H9 (cell line): ENCODE measurements around the gene ADAMTS17. TPM values are rescaled to one million over a fixed set of nuclear protein-coding genes. Genes with fewer than 3 reads are reported as not detected.

Experiments used
- DNase-seq: peaks from one replicate; pipeline ENCODE4 v3.0.0-alpha.2; 2017
- H2AFZ ChIP-seq: one replicate; pipeline ENCODE4 v1.6.1; 2013; ENCODE audit warnings: mild to moderate bottlenecking, low read length, control low read depth, moderate library complexity
- H2AK5ac ChIP-seq: 2 replicates; pipeline ENCODE4 v1.6.1; 2013; ENCODE audit warnings: low read length, control low read depth, mixed read lengths; ENCODE audit not compliant: insufficient read length
- H2BK120ac ChIP-seq: one replicate; pipeline ENCODE4 v1.6.1; 2013; ENCODE audit warnings: low read depth, mild to moderate bottlenecking, low read length, control low read depth, inconsistent platforms; ENCODE audit not compliant: poor library complexity, severe bottlenecking
- H2BK12ac ChIP-seq: 2 replicates; pipeline ENCODE4 v1.6.1; 2013; ENCODE audit warnings: low read length, control low read depth, mixed read lengths, low read depth; ENCODE audit not compliant: insufficient read length
- H2BK15ac ChIP-seq: 2 replicates; pipeline ENCODE4 v1.6.1; 2013; ENCODE audit warnings: low read depth, low read length, control low read depth
- H2BK20ac ChIP-seq: one replicate; pipeline ENCODE4 v1.6.1; 2013; ENCODE audit warnings: low read depth, mild to moderate bottlenecking, low read length, control low read depth, inconsistent platforms; ENCODE audit not compliant: poor library complexity, severe bottlenecking
- H2BK5ac ChIP-seq: 2 replicates; pipeline ENCODE4 v1.6.1; 2013; ENCODE audit warnings: low read length, control low read depth, mixed read lengths; ENCODE audit not compliant: insufficient read length
- H3K14ac ChIP-seq: 2 replicates; pipeline ENCODE4 v1.6.1; 2013; ENCODE audit warnings: low read length, control low read depth; ENCODE audit not compliant: insufficient read depth
- H3K18ac ChIP-seq: 2 replicates; pipeline ENCODE4 v1.6.1; 2013; ENCODE audit warnings: low read depth, mild to moderate bottlenecking, mixed read lengths, low read length, control low read depth; ENCODE audit not compliant: insufficient read length
- H3K23ac ChIP-seq: 2 replicates; pipeline ENCODE4 v1.6.1; 2013; ENCODE audit warnings: low read length, control low read depth, mixed read lengths, low read depth; ENCODE audit not compliant: insufficient read length
- H3K23me2 ChIP-seq: 2 replicates; pipeline ENCODE4 v1.6.1; 2013; ENCODE audit warnings: low read depth, mild to moderate bottlenecking, mixed read lengths, low read length, control low read depth; ENCODE audit not compliant: insufficient read length, poor library complexity, severe bottlenecking
- H3K27ac ChIP-seq: 2 replicates; pipeline ENCODE4 v1.5.1; 2013; ENCODE audit warnings: low read length, control low read depth, mixed read lengths, low read depth; ENCODE audit not compliant: insufficient read length
- H3K27me3 ChIP-seq: 2 replicates; pipeline ENCODE4 v1.6.1; 2013; ENCODE audit warnings: low read length, control low read depth, inconsistent platforms; ENCODE audit not compliant: insufficient read depth
- H3K4ac ChIP-seq: 2 replicates; pipeline ENCODE4 v1.6.1; 2013; ENCODE audit warnings: low read depth, mild to moderate bottlenecking, control low read depth, inconsistent platforms, low read length, moderate library complexity
- H3K4me1 ChIP-seq: 2 replicates; pipeline ENCODE4 v1.6.1; 2013; ENCODE audit warnings: low read length, control low read depth, inconsistent platforms; ENCODE audit not compliant: insufficient read depth
- H3K4me2 ChIP-seq: 2 replicates; pipeline ENCODE4 v1.6.1; 2013; ENCODE audit warnings: low read length, control low read depth, mixed read lengths; ENCODE audit not compliant: insufficient read length, insufficient read depth
- H3K56ac ChIP-seq: 2 replicates; pipeline ENCODE4 v1.6.1; 2013; ENCODE audit warnings: low read depth, mild to moderate bottlenecking, mixed read lengths, low read length, control low read depth; ENCODE audit not compliant: insufficient read length
- H3K79me1 ChIP-seq: 2 replicates; pipeline ENCODE4 v1.6.1; 2013; ENCODE audit warnings: low read depth, mild to moderate bottlenecking, moderate library complexity, low read length, control low read depth, inconsistent platforms; ENCODE audit not compliant: insufficient read depth, poor library complexity, severe bottlenecking
- H3K79me2 ChIP-seq: 2 replicates; pipeline ENCODE4 v1.6.1; 2013; ENCODE audit warnings: low read length, control low read depth, inconsistent platforms; ENCODE audit not compliant: insufficient read depth
- H3K9ac ChIP-seq: 2 replicates; pipeline ENCODE4 v1.6.1; 2013; ENCODE audit warnings: low read length, control low read depth, mixed read lengths; ENCODE audit not compliant: insufficient read length; ENCODE audit errors: extremely low read depth
- H3K9me3 ChIP-seq: one replicate; pipeline ENCODE4 v1.6.1; 2013; ENCODE audit warnings: low read depth, low read length, inconsistent platforms; ENCODE audit not compliant: control insufficient read depth
- H3T11ph ChIP-seq: one replicate; pipeline ENCODE4 v1.6.1; 2013; ENCODE audit warnings: mild to moderate bottlenecking, low read length, control low read depth, inconsistent platforms
- H4K20me1 ChIP-seq: one replicate; pipeline ENCODE4 v1.6.1; 2013; ENCODE audit not compliant: control insufficient read depth, insufficient read length, insufficient read depth
- H4K5ac ChIP-seq: 2 replicates; pipeline ENCODE4 v1.6.1; 2013; ENCODE audit warnings: low read depth, mild to moderate bottlenecking, mixed read lengths, low read length, control low read depth; ENCODE audit not compliant: insufficient read length
- H4K8ac ChIP-seq: replicated peaks from 2 replicates; pipeline ENCODE4 v1.6.1; 2013; ENCODE audit warnings: low read length, control low read depth, mixed read lengths, low read depth; ENCODE audit not compliant: insufficient read length
- H4K91ac ChIP-seq: 2 replicates; pipeline ENCODE4 v1.6.1; 2013; ENCODE audit warnings: low read depth, mild to moderate bottlenecking, moderate library complexity, mixed read lengths, low read length, control low read depth; ENCODE audit not compliant: insufficient read length
- H3K27ac Mint-ChIP-seq, 3 experiments: 2 replicates in 2 of 3; 3 replicates in 1 of 3; pipeline ENCODE4 v1.8.0; 2020 to 2021; ENCODE audit warnings: mixed read lengths in 3 of 3, mild to moderate bottlenecking in 1 of 3, moderate library complexity in 1 of 3
- H3K27me3 Mint-ChIP-seq: 2 replicates; pipeline ENCODE4 v1.8.0; 2021; ENCODE audit warnings: low read depth, mild to moderate bottlenecking, moderate library complexity, mixed read lengths
- H3K36me3 Mint-ChIP-seq, 3 experiments: 2 replicates in 2 of 3; 3 replicates in 1 of 3; pipeline ENCODE4 v1.8.0; 2020 to 2021; ENCODE audit warnings: low read depth in 3 of 3, mixed read lengths in 3 of 3; ENCODE audit not compliant: insufficient read depth in 1 of 3
- H3K4me1 Mint-ChIP-seq, 2 experiments: 2 replicates each; pipeline ENCODE4 v1.8.0; 2020; ENCODE audit warnings: mixed read lengths in 2 of 2
- H3K4me3 Mint-ChIP-seq, 2 experiments: 2 replicates in 1 of 2; 3 replicates in 1 of 2; pipeline ENCODE4 v1.8.0; 2020 to 2021; ENCODE audit warnings: mild to moderate bottlenecking in 2 of 2, mixed read lengths in 2 of 2, moderate library complexity in 1 of 2
- H3K9me3 Mint-ChIP-seq, 2 experiments: 2 replicates in 1 of 2; 3 replicates in 1 of 2; pipeline ENCODE4 v1.8.0; 2020; ENCODE audit warnings: mild to moderate bottlenecking in 2 of 2, mixed read lengths in 2 of 2, moderate library complexity in 1 of 2
- WGBS: extraction: QIAGEN DNeasy Blood & Tissue Kit; methylation state at CpG from one replicate; pipeline ENCODE4 v1.1.7; 2013; ENCODE audit warnings: missing lambda C conversion rate, low lambda C conversion rate, mixed read lengths; ENCODE audit not compliant: insufficient read length; ENCODE audit errors: extremely low coverage; 5-methylcytosine and 5-hydroxymethylcytosine counted together
- total RNA-seq: library from RNA; stranded (reverse); gene quantifications from 2 replicates; pipeline ENCODE4 v1.2.1, GENCODE V29; 2021
- TF ChIP-seq, protein P1 (sequence below): fragments of 200-600 bp; sonication (generic); conservative IDR thresholded peaks from 3 replicates; pipeline ENCODE4 v1.8.0; 2021; ENCODE audit warnings: antibody characterized with exemption, mild to moderate bottlenecking

Gene ADAMTS17
- total RNA-seq, 1 experiment from 2014 or later = 2.9 TPM

DNA sequence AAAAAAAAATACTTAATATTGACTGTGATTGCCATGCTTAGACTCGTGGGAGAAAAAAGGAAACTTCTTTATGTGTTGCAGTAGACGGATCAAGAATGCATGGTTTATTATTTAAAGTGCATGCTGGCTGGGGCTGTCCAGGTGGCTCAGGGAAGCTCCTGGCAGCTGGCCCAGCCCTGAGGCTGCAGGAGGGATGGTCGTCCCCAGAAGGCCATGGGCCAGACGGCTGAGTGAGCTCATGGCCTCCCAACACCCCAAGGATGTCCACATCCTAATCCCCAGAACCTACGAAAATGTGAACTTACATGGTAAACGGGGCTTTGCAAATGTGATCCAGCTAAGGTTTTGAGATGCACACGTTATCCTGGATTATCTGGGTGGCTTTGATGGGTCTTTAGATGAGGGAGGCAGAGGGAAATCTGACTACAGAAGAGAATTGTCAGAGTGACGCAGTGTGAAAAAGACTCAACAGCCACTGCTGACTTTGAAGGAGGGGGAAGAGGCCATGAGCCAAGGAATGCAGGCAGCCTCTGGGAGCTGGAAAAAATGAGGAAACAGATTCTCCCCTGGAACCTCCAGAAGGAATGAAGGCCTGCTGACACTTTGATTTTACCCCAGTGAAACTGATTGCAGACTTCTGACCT lies 29.8 kb downstream of the ADAMTS17 start:
- no peak overlapping the region for H3K4ac ChIP-seq
- H2BK20ac ChIP-seq = no peak overlapping the region
- H3K9ac ChIP-seq = no peak overlapping the region
- no peaks in the 10 kb centered on the region for H3K23me2 ChIP-seq
- no peak overlapping the region for H2AK5ac ChIP-seq
- H3K79me2 ChIP-seq = no peaks in the 10 kb centered on the region
- H3K27me3 ChIP-seq = no peaks in the 10 kb centered on the region
- no peak overlapping the region for H3K27ac ChIP-seq
- no peak overlapping the region for H3K4me2 ChIP-seq
- no peaks in the 10 kb centered on the region for H3K79me1 ChIP-seq
- H3K18ac ChIP-seq = no peak overlapping the region
- no CpG with 5 or more reads among the region's 8 CpGs for WGBS
- no peak overlapping the region for H2BK120ac ChIP-seq
- H3K4me1 Mint-ChIP-seq = peaks cover 8% of the 10 kb centered on the region in 2 experiments; a peak in 3 of 4 replicates
- no peak overlapping the region for H3T11ph ChIP-seq
- H2BK12ac ChIP-seq = no peak overlapping the region
- H2BK15ac ChIP-seq = no peak overlapping the region
- no peak overlapping the region for H4K8ac ChIP-seq
- no peaks in the 10 kb centered on the region for H3K9me3 ChIP-seq
- no peak overlapping the region for H4K5ac ChIP-seq
- no peak overlapping the region for H3K14ac ChIP-seq
- no peaks in the 10 kb centered on the region for H3K4me1 ChIP-seq
- H3K23ac ChIP-seq = no peak overlapping the region
- H3K56ac ChIP-seq = no peak overlapping the region
- H4K20me1 ChIP-seq = no peaks in the 10 kb centered on the region
- peaks cover 8 to 10% of the 10 kb centered on the region in 2 experiments for H3K9me3 Mint-ChIP-seq
- H2BK5ac ChIP-seq = no peak overlapping the region
- no peak overlapping the region for H2AFZ ChIP-seq
- no peak overlapping the region for H3K4me3 Mint-ChIP-seq
- TF ChIP-seq, protein P1, sequence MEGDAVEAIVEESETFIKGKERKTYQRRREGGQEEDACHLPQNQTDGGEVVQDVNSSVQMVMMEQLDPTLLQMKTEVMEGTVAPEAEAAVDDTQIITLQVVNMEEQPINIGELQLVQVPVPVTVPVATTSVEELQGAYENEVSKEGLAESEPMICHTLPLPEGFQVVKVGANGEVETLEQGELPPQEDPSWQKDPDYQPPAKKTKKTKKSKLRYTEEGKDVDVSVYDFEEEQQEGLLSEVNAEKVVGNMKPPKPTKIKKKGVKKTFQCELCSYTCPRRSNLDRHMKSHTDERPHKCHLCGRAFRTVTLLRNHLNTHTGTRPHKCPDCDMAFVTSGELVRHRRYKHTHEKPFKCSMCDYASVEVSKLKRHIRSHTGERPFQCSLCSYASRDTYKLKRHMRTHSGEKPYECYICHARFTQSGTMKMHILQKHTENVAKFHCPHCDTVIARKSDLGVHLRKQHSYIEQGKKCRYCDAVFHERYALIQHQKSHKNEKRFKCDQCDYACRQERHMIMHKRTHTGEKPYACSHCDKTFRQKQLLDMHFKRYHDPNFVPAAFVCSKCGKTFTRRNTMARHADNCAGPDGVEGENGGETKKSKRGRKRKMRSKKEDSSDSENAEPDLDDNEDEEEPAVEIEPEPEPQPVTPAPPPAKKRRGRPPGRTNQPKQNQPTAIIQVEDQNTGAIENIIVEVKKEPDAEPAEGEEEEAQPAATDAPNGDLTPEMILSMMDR = no peak
- H3K36me3 Mint-ChIP-seq = peaks cover 3 to 14% (median 4%) of the 10 kb centered on the region in 3 experiments; a peak in 3 of 7 replicates
- DNase-seq = no peak
- no peak overlapping the region for H3K27ac Mint-ChIP-seq
- H4K91ac ChIP-seq = no peak overlapping the region
- no peaks in the 10 kb centered on the region; the same call in none of the 2 replicates for H3K27me3 Mint-ChIP-seq
